HT-29 (cell line): ENCODE results near the gene XYLT2. TPM values are rescaled to one million over a fixed set of nuclear protein-coding genes. Genes with fewer than 3 reads are reported as not detected.

Experiments used
- DNase-seq: peaks from one replicate; pipeline ENCODE4 v3.0.0-alpha.2; 2015; ENCODE audit warnings: low spot score
- total RNA-seq: library from RNA; depleted of rRNA; stranded (reverse); fragments of >200 nt; shearing (Covaris generic); gene quantifications from 2 replicates; pipeline ENCODE4 v1.2.3, GENCODE V29; 2014

The XYLT2 gene
- total RNA-seq, 1 experiment from 2014 or later, result 40.0 TPM

DNA sequence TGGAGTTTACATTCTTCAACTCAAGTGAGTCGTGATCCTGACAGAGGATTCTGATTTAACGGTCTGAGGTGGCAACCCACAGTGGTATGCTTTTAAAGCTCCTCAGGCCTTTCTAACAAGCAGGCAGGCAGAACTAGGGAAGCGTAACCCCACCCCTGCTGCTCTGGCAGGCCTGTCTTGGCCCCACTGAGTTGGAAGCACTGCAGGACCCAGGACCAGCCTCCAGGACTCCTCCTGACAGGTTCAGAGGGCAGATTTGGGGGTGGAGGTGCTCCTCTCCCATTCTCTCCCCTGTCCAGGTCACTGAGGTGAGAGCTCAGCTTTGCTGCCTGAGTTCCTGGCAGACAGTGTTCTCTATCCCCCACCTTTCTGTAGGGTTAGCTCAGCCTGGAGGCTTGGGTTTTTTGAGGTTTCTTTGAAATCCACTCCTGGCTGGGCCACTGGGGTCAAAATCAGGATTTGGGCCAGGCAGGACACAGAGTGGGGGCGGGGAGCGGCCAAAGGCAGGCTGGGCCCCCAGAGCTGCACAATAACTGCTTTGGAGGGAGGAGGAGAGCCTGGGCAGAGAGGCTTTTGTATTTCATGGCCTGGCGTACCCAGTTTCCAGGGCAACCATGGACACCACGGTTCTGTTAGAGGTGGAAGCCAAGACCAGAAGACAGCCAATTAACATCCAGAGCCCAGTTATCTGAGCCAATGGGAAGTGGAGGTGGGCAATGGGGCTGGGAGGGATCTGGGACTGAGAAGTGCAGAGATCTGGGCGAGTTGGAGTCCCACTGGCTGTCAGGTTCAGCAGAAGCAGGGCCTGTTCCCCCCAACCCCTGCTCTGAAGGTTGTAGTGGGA is 17.5 kb downstream of the XYLT2 start:
- DNase-seq, result no peak

- DNase-seq, result no peak
Observed at GRCh38 chr17:50364061-50364458, 18.1 kb downstream of the XYLT2 start.

DNA sequence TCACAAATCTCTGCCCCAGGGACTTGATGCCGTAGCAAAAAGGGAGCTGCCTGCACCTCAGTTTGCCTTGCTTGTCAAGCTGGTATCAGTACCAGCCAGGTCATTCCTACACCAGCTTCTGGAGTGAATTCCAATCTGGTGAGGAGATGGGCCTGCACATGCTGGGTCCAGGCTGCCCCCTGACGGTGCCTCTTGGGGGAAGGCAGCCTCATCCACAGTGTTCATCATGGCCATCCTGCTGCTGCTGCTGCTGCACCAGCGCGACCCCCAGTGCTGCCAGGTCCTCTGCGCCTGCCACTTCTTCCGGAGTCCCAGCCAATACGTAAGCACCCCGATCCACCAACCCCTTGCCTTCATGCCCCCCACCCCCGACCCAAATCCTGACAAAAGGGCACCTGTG is 18.8 kb downstream of the XYLT2 start:
- DNase-seq, result no peak

DNA sequence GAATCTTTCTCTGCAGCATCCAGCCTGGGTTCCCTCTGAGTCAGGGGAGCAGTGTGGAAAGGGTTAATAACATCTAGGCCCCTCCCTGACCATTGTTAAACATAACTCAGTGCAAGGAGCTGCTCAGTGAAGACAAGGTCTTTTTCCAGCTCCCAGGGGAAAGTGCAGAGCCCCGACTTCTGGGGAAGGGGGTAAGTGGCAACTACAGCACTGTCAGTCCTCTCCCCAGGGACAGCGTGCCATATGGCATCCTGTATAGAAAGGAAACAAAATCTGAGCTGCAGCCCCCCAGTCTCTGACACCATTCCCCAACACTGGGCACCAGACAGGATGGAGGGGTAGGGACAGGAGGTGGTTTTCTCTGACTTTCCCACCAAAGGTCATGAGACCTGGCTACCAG is 19.2 kb downstream of the XYLT2 start:
- DNase-seq, result no peak

GRCh38 chr17:50365649-50366393 is 19.9 kb downstream of the XYLT2 start:
- DNase-seq, result no peak

- DNase-seq, result no peak
Observed at GRCh38 chr17:50367401-50367800, 21.5 kb downstream of the XYLT2 start.

GRCh38 chr17:50370052-50370451 is 24.1 kb downstream of the XYLT2 start:
- no peak for DNase-seq

DNA sequence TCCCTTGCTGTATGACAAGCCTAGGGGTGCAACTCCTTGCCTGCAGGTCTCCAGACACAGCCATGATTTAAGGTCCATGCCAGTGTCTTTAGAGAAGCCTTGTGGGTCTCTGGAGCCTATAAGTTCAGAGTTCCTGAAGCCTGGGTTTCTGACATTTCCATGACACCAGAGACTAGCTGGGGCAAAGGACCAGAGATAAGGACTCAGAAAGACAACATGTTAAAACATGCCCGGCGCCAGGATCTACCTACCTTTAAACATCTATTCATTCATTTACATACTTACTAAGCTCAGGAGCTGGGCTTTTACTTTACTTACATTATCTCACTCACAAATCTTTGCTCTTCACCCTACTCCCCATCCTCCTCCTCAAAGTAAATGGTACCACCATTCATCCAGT is 25.6 kb downstream of the XYLT2 start:
- DNase-seq, result no peak

DNA sequence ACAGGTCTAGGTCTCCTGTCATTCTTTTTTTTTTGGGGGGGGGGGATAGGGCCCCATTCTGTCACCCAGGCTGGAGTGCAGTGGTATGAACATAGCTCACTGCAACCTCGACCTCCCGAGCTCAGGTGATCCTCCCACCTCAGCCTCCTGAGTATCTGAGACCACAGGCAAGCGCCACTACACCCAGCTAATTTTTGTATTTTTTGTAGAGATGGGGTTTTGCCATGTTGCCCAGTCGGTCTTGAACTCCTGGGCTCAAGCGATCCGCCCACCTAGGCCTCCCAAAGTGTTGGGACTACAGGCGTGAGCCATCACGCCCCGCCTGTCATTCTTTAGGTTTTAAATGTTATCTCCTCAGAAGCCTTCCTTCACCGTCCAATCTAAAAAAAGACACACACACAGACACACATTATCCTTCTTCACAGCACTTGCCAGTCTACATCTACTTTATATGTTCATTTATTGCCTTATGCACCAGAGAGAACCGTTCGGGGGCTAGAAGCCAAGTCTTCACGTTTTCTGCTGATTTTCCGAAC is 26.4 kb downstream of the XYLT2 start:
- DNase-seq, result no peak

DNA sequence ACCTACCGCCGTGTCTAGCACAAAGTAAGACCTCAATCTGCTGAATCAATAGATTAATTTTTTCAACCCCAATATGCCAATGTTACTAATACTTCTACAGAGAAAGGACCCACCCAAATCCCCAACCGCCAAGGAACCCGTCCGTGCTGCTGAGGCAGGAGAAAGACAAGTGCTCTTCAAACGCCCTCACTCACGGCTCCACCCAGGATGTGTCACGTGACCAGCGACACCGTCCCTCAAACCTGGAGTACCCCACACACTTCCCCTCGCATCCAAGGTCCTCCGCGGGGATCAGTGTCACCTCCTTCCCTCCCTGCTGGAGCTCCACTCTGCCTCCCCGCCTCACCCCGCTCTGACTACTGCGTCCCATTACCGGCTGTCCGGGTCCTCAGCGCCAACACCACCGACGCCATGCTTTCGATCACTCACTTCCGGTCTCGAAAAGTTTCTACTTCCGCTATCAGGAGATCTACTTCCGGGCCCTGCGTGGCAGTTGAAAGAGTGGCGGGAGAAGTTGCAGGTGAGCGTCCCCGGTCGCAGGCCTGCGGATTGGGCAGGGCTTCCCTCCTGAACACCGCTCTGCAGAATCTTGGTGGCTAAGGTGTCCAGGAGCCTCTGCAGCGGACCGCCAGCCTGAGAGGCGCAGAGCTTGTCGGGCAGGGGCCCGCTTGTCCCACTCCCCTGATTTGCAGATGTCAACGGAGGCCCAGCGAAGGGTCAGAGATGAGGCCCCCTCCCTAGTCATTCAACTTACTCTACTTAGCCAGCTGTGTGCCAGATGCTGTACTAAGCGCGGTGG is 27.0 kb downstream of the XYLT2 start, which contains the start of the genes EME1 and MRPL27:
TSS of gene EME1 (plus strand) at position 472 of the 799 bp plus-strand sequence. CDS start 1,980 bp downstream, outside the sequence.
TSS of gene MRPL27 (minus strand) at position 427 of the 799 bp plus-strand sequence. CDS start at position 413, 14 bp downstream.
- peak; percentile 93 for DNase-seq

- no peak for DNase-seq
Observed at GRCh38 chr17:50373705-50374104, 27.8 kb downstream of the XYLT2 start.

GRCh38 chr17:50375858-50376538 is 30.1 kb downstream of the XYLT2 start:
- DNase-seq, result no peak

GRCh38 chr17:50379351-50380132 is 33.6 kb downstream of the XYLT2 start:
- no peak for DNase-seq

- no peak for DNase-seq
Observed at GRCh38 chr17:50380369-50381259, 34.7 kb downstream of the XYLT2 start.

GRCh38 chr17:50381260-50381815 is 35.4 kb downstream of the XYLT2 start:
- DNase-seq, result no peak

DNA sequence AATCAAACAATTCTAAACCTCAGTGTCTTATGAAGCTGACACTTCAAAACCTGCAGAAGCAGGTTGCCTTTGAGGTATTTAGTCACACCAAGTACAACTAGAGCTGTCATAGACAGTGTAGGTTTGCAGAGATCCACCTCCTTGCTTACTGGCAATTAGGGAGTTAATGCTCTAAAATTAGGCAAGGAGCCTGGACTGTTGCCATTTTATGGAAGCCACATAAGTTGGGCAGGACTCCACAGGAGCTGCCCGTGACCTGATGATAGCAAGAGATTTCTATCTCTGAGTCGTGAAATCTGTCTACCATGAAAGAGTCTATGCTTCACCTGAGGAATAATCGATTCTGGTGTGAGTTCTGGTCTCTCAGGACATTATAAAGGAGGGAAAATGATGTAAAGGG is 36.0 kb downstream of the XYLT2 start:
- DNase-seq, result no peak

DNA sequence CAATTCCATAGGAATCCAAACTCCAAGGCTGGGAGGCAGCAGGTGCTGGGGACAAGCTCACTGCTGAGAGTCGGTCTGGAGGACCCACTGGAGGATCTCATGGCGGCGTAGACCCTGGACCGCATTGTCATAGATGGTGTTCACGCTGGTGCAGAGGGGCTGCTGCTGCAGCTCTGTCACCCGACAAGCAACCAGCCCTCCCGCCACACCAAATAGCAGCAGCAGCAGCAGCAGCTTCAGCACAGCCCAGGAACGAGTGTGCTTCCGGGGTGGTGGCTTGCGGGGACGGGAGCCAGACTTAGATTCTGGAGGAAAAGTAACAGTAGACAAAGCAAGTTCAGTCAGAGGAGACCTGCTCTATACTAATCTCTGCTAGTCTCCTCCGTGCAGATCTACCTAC is 37.0 kb downstream of the XYLT2 start:
- no peak for DNase-seq

GRCh38 chr17:50386510-50386909 is 40.6 kb downstream of the XYLT2 start:
- no peak for DNase-seq

DNA sequence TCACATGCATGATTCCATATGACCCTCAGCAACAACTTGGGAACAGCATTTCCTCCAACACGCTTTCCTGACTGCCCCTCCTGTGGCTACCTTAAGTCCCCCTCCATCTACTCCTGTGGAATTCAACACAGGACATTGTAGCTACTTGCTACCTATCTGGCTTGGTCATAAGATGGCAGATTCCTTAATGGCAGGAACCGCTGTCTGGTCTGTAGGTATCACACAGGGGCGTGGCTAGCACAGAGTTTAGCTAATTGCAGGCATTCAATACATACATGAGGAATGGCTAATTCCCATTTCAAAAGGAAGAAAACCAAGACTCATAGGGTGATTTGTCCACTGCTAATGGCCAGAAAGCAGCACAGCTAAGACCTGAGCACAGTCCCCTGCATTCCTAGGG is 42.8 kb downstream of the XYLT2 start:
- DNase-seq, result no peak
